Measurements from ENCODE around the gene POLR3A. TPM values are rescaled to one million over a fixed set of nuclear protein-coding genes. Genes with fewer than 3 reads are reported as not detected.
"Not testable (repeated sequence)": the region's sequence is repeated elsewhere in the genome, so short reads cannot be mapped to it uniquely, and the experiment has no call there.

POLR3A gene
- total RNA-seq, 1 donor from 2014 or later = 21.9 TPM

GRCh38 chr10:78028438-78029268 is 662 bp downstream of the POLR3A start:
- intact Hi-C loops (cut with micrococcal nuclease) = loop anchor here (1.0 to 10.0 kb wide), 4 partner anchors 101 to 314 kb away; partner anchors contain the start of gene DLG5

GRCh38 chr10:78025685-78026364 is 3.5 kb downstream of the POLR3A start:
- intact Hi-C loops (cut with micrococcal nuclease) = loop anchor here (5.0 to 10.0 kb wide), 2 partner anchors 99 to 311 kb away; partner anchors contain the start of gene DLG5

GRCh38 chr10:78023741-78024140 is 5.6 kb downstream of the POLR3A start:
- intact Hi-C loops (cut with micrococcal nuclease) = loop anchor here (10.0 kb wide), 1 partner anchor 309 kb away; no protein-coding TSS in a partner anchor

- intact Hi-C loops (cut with micrococcal nuclease) = loop anchor here (10.0 kb wide), 1 partner anchor 306 kb away; no protein-coding TSS in a partner anchor
Observed at GRCh38 chr10:78021201-78021600, 8.1 kb downstream of the POLR3A start.

- intact Hi-C loops (cut with micrococcal nuclease) = no loop called here
Observed at GRCh38 chr10:78019264-78019663, 10.1 kb downstream of the POLR3A start.

GRCh38 chr10:78017856-78018255 is 11.5 kb downstream of the POLR3A start:
- intact Hi-C loops (cut with micrococcal nuclease) = no loop called here

GRCh38 chr10:78015546-78015945 is 13.8 kb downstream of the POLR3A start:
- intact Hi-C loops (cut with micrococcal nuclease) = no loop called here

- intact Hi-C loops (cut with micrococcal nuclease) = no loop called here
Observed at GRCh38 chr10:78013564-78013963, 15.8 kb downstream of the POLR3A start.

GRCh38 chr10:78011065-78011464 is 18.2 kb downstream of the POLR3A start:
- intact Hi-C loops (cut with micrococcal nuclease) = no loop called here

- intact Hi-C loops (cut with micrococcal nuclease) = no loop called here
Observed at GRCh38 chr10:78010278-78010677, 19.0 kb downstream of the POLR3A start.

- intact Hi-C loops (cut with micrococcal nuclease) = no loop called here
Observed at GRCh38 chr10:78009662-78010061, 19.7 kb downstream of the POLR3A start.

GRCh38 chr10:78007172-78007571 is 22.1 kb downstream of the POLR3A start:
- intact Hi-C loops (cut with micrococcal nuclease) = no loop called here

- intact Hi-C loops (cut with micrococcal nuclease) = no loop called here
Observed at GRCh38 chr10:78004215-78005026, 24.9 kb downstream of the POLR3A start.

GRCh38 chr10:78002541-78003288 is 26.6 kb downstream of the POLR3A start:
- intact Hi-C loops (cut with micrococcal nuclease) = no loop called here

- intact Hi-C loops (cut with micrococcal nuclease) = no loop called here
Observed at GRCh38 chr10:78000956-78001472, 28.3 kb downstream of the POLR3A start.

GRCh38 chr10:78000206-78000605 is 29.1 kb downstream of the POLR3A start:
- intact Hi-C loops (cut with micrococcal nuclease) = no loop called here

GRCh38 chr10:77998780-77999179 is 30.5 kb downstream of the POLR3A start:
- intact Hi-C loops (cut with micrococcal nuclease) = not testable (repeated sequence)

- intact Hi-C loops (cut with micrococcal nuclease) = no loop called here
Observed at GRCh38 chr10:77993620-77994019, 35.7 kb downstream of the POLR3A start.

- intact Hi-C loops (cut with micrococcal nuclease) = no loop called here
Observed at GRCh38 chr10:77989081-77989724, 40.1 kb downstream of the POLR3A start.

GRCh38 chr10:77987671-77988255 is 41.6 kb downstream of the POLR3A start:
- intact Hi-C loops (cut with micrococcal nuclease) = no loop called here

All from T-helper 2 cell treated with Interferon-gamma antibody and Interleukin-4, amounts not matched to agents 100 ng/mL and 5 ng/mL, for 36 hours (primary cell).